ENCODE results near the gene TRABD2B. TPM values are rescaled to one million over a fixed set of nuclear protein-coding genes. Genes with fewer than 3 reads are reported as not detected.

TRABD2B gene
- total RNA-seq, 1 donor from 2014 or later: 0.89 TPM

DNA sequence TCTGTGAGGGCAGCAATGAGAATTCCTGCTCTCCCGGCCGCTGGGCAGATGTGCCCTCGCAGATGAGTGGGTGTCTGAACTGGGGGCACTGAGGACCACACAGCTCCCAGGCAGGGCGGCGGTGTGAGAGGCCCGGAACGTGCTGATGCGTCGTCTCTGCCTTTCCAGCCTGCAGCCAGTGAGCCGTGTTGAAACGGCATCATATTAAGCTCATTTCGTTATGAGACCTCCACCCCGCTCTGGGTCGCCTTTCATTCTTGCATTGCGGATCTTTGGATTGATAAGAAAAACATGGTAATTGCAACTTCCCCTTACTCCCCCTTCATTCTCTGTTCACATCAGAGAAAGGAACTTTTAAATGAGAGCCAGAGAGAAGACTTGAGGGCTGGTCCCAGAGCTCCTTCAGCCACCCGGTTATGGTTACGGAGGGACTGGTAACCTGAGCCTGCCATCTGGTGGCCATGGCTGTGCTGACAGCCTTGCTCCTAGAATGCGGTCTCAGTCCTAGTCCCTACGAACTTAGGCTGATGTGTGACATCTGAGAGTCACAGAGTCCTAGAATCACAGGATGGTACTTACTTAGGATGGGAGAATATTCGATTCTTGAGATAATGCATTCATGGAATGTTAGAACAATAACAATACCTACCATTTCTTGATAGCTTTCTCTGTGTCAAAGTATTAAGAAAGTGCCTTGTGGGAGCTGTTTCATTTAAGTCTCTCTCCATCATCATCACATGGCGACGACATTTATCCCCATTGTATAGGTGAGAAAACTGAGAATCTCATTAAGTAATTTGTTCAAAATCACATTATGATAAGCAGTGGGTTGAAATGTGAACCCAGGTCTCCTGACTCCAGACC is 271.0 kb downstream of the TRABD2B start:
- H3K9ac ChIP-seq (ENCODE audit: low read length): no peak overlapping the region
- no peaks in the 10 kb centered on the region for H3K9me3 ChIP-seq (ENCODE audit: insufficient read depth, low read depth, low read length)
- H3K4me2 ChIP-seq (ENCODE audit: low read length): peak overlapping the region; percentile 74
- H3K36me3 ChIP-seq (ENCODE audit: insufficient read depth, low read length): no peaks in the 10 kb centered on the region
- no peaks in the 10 kb centered on the region for H3K4me1 ChIP-seq (ENCODE audit: insufficient read depth, low read length)
- H4K20me1 ChIP-seq (ENCODE audit: insufficient read depth, low read length): no peaks in the 10 kb centered on the region
- peaks cover 45% of the 10 kb centered on the region for H3K27me3 ChIP-seq (ENCODE audit: insufficient read depth, low read length)
- DNase-seq (ENCODE audit: low read depth): peak; percentile 46
- H2AFZ ChIP-seq (ENCODE audit: low read depth, low read length): peak overlapping the region; percentile 44
- TF ChIP-seq, protein P1, sequence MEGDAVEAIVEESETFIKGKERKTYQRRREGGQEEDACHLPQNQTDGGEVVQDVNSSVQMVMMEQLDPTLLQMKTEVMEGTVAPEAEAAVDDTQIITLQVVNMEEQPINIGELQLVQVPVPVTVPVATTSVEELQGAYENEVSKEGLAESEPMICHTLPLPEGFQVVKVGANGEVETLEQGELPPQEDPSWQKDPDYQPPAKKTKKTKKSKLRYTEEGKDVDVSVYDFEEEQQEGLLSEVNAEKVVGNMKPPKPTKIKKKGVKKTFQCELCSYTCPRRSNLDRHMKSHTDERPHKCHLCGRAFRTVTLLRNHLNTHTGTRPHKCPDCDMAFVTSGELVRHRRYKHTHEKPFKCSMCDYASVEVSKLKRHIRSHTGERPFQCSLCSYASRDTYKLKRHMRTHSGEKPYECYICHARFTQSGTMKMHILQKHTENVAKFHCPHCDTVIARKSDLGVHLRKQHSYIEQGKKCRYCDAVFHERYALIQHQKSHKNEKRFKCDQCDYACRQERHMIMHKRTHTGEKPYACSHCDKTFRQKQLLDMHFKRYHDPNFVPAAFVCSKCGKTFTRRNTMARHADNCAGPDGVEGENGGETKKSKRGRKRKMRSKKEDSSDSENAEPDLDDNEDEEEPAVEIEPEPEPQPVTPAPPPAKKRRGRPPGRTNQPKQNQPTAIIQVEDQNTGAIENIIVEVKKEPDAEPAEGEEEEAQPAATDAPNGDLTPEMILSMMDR (IDR thresholded peaks at IDR 0.05; ENCODE audit: insufficient read depth, low read depth, low read length): peak; percentile 89
- peak; percentile 2 for TF ChIP-seq EZH2 (IDR thresholded peaks at IDR 0.05; ENCODE audit: insufficient read depth, low read length)
- Mint-ChIP-seq H3K4me3 (ENCODE audit: unreplicated experiment) (peak overlapping the region; percentile 18), H3K4me1 (ENCODE audit: low read depth, unreplicated experiment) (peaks cover 15% of the 10 kb centered on the region), H3K9me3 (ENCODE audit: unreplicated experiment) (peaks cover 5% of the 10 kb centered on the region), H3K36me3 (ENCODE audit: low read depth, unreplicated experiment) (peaks cover under 1% of the 10 kb centered on the region), H3K27ac (ENCODE audit: unreplicated experiment) (no peak overlapping the region), H3K27me3 (ENCODE audit: low read depth, unreplicated experiment) (peaks cover 58% of the 10 kb centered on the region)
- H3K4me3 ChIP-seq (ENCODE audit: insufficient read depth, low read depth, low read length): no peak overlapping the region
- no peak for FAIRE-seq
- no peak overlapping the region for H3K27ac ChIP-seq (ENCODE audit: low read depth, low read length)
- no peaks in the 10 kb centered on the region for H3K79me2 ChIP-seq (ENCODE audit: insufficient read depth, low read length)

DNA sequence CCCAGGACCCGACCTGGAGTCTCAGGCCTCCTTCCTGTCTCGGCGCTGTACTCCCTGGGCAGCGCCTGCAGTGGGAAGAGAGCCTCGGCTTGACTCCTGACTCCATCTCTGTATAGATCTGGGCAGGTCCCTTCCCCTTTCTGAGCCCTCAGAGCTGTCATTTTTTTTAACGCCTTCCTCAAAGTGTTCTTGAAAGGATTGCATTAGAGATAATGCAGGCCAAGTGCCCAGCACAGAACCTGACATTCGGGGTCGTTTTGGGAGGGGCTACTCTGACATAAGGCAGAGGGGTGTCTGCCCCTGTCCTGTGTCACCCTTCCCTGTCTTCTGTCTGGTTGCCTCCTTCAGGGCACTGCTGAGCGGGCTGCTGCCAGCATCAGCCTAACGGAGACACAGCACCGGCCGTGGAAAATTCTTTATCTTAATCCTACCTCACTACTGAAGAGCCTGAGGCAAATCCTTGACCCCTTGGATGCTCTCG is 271.6 kb downstream of the TRABD2B start:
- H3K4me3 Mint-ChIP-seq (ENCODE audit: unreplicated experiment): peak overlapping the region; percentile 18

DNA sequence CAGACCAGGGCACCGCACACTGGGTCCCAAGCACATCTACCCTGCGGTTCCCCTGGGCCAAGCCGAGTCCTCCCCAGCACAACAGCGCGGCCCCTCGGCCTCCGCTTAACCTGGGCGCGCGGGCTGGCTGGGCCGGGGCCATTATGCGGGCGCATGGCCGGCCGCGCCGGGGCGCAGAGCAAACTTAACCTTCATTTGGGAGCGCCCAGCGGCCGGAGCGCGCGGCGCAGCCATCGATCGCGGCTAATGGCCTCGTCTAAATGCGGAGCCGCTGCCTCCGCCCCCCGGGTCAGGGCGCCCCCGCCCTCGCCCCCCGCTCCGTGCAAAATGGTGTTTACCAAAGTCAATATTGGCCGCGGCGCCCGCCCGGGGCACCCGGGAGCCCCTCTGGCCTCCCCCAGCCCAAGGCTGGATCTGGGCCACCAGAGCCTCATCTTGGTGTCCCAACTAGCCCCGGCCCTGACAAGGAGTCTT is 272.1 kb downstream of the TRABD2B start:
- H3K4me3 Mint-ChIP-seq (ENCODE audit: unreplicated experiment): no peak overlapping the region
- FAIRE-seq: no peak

More for the DNA sequence above, 271.6 kb downstream of the TRABD2B start:
- TF ChIP-seq EZH2 (IDR thresholded peaks at IDR 0.05; ENCODE audit: insufficient read depth, low read length): no peak
- H3K4me1 Mint-ChIP-seq (ENCODE audit: low read depth, unreplicated experiment): peaks cover 15% of the 10 kb centered on the region
- peaks cover 65% of the 10 kb centered on the region for H3K27me3 Mint-ChIP-seq (ENCODE audit: low read depth, unreplicated experiment)
- Histone ChIP-seq H3K4me3 (ENCODE audit: insufficient read depth, low read depth, low read length) (no peak overlapping the region), H3K79me2 (ENCODE audit: insufficient read depth, low read length) (no peaks in the 10 kb centered on the region), H3K9ac (ENCODE audit: low read length) (no peak overlapping the region), H4K20me1 (ENCODE audit: insufficient read depth, low read length) (no peaks in the 10 kb centered on the region), H2AFZ (ENCODE audit: low read depth, low read length) (peak overlapping the region; percentile 44), H3K9me3 (ENCODE audit: insufficient read depth, low read depth, low read length) (no peaks in the 10 kb centered on the region), H3K36me3 (ENCODE audit: insufficient read depth, low read length) (no peaks in the 10 kb centered on the region), H3K27me3 (ENCODE audit: insufficient read depth, low read length) (peaks cover 45% of the 10 kb centered on the region), H3K27ac (ENCODE audit: low read depth, low read length) (no peak overlapping the region), H3K4me2 (ENCODE audit: low read length) (peak overlapping the region; percentile 74), H3K4me1 (ENCODE audit: insufficient read depth, low read length) (no peaks in the 10 kb centered on the region)
- H3K36me3 Mint-ChIP-seq (ENCODE audit: low read depth, unreplicated experiment): peaks cover 3% of the 10 kb centered on the region
- H3K9me3 Mint-ChIP-seq (ENCODE audit: unreplicated experiment): peaks cover 5% of the 10 kb centered on the region
- no peak overlapping the region for H3K27ac Mint-ChIP-seq (ENCODE audit: unreplicated experiment)
- DNase-seq (ENCODE audit: low read depth) (no peak), FAIRE-seq (no peak)

More for the DNA sequence above, 272.1 kb downstream of the TRABD2B start:
- H3K27me3 Mint-ChIP-seq (ENCODE audit: low read depth, unreplicated experiment): peaks cover 68% of the 10 kb centered on the region
- Histone ChIP-seq H3K36me3 (ENCODE audit: insufficient read depth, low read length) (no peaks in the 10 kb centered on the region), H3K4me3 (ENCODE audit: insufficient read depth, low read depth, low read length) (no peak overlapping the region), H3K4me2 (ENCODE audit: low read length) (peak overlapping the region; percentile 30), H3K79me2 (ENCODE audit: insufficient read depth, low read length) (no peaks in the 10 kb centered on the region), H3K27ac (ENCODE audit: low read depth, low read length) (no peak overlapping the region), H3K27me3 (ENCODE audit: insufficient read depth, low read length) (peaks cover 45% of the 10 kb centered on the region), H4K20me1 (ENCODE audit: insufficient read depth, low read length) (no peaks in the 10 kb centered on the region), H3K4me1 (ENCODE audit: insufficient read depth, low read length) (no peaks in the 10 kb centered on the region), H3K9ac (ENCODE audit: low read length) (no peak overlapping the region), H2AFZ (ENCODE audit: low read depth, low read length) (no peak overlapping the region), H3K9me3 (ENCODE audit: insufficient read depth, low read depth, low read length) (no peaks in the 10 kb centered on the region)
- no peak for DNase-seq (ENCODE audit: low read depth)
- peaks cover 15% of the 10 kb centered on the region for H3K4me1 Mint-ChIP-seq (ENCODE audit: low read depth, unreplicated experiment)
- no peak overlapping the region for H3K27ac Mint-ChIP-seq (ENCODE audit: unreplicated experiment)
- TF ChIP-seq EZH2 (IDR thresholded peaks at IDR 0.05; ENCODE audit: insufficient read depth, low read length): peak; percentile 56
- TF ChIP-seq, protein P1 (IDR thresholded peaks at IDR 0.05; ENCODE audit: insufficient read depth, low read depth, low read length): no peak
- peaks cover 5% of the 10 kb centered on the region for H3K9me3 Mint-ChIP-seq (ENCODE audit: unreplicated experiment)
- peaks cover 3% of the 10 kb centered on the region for H3K36me3 Mint-ChIP-seq (ENCODE audit: low read depth, unreplicated experiment)
